H9 (cell line): ENCODE data around the gene SNAPC5. TPM values are rescaled to one million over a fixed set of nuclear protein-coding genes. Genes with fewer than 3 reads are reported as not detected.

Source experiments
- DNase-seq: peaks from one replicate; pipeline ENCODE4 v3.0.0-alpha.2; 2017
- H2AFZ ChIP-seq: one replicate; pipeline ENCODE4 v1.6.1; 2013; ENCODE audit warnings: mild to moderate bottlenecking, low read length, control low read depth, moderate library complexity
- H2AK5ac ChIP-seq: 2 replicates; pipeline ENCODE4 v1.6.1; 2013; ENCODE audit warnings: low read length, control low read depth, mixed read lengths; ENCODE audit not compliant: insufficient read length
- H2BK120ac ChIP-seq: one replicate; pipeline ENCODE4 v1.6.1; 2013; ENCODE audit warnings: low read depth, mild to moderate bottlenecking, low read length, control low read depth, inconsistent platforms; ENCODE audit not compliant: poor library complexity, severe bottlenecking
- H2BK12ac ChIP-seq: 2 replicates; pipeline ENCODE4 v1.6.1; 2013; ENCODE audit warnings: low read length, control low read depth, mixed read lengths, low read depth; ENCODE audit not compliant: insufficient read length
- H2BK15ac ChIP-seq: 2 replicates; pipeline ENCODE4 v1.6.1; 2013; ENCODE audit warnings: low read depth, low read length, control low read depth
- H2BK20ac ChIP-seq: one replicate; pipeline ENCODE4 v1.6.1; 2013; ENCODE audit warnings: low read depth, mild to moderate bottlenecking, low read length, control low read depth, inconsistent platforms; ENCODE audit not compliant: poor library complexity, severe bottlenecking
- H2BK5ac ChIP-seq: 2 replicates; pipeline ENCODE4 v1.6.1; 2013; ENCODE audit warnings: low read length, control low read depth, mixed read lengths; ENCODE audit not compliant: insufficient read length
- H3K14ac ChIP-seq: 2 replicates; pipeline ENCODE4 v1.6.1; 2013; ENCODE audit warnings: low read length, control low read depth; ENCODE audit not compliant: insufficient read depth
- H3K18ac ChIP-seq: 2 replicates; pipeline ENCODE4 v1.6.1; 2013; ENCODE audit warnings: low read depth, mild to moderate bottlenecking, mixed read lengths, low read length, control low read depth; ENCODE audit not compliant: insufficient read length
- H3K23ac ChIP-seq: 2 replicates; pipeline ENCODE4 v1.6.1; 2013; ENCODE audit warnings: low read length, control low read depth, mixed read lengths, low read depth; ENCODE audit not compliant: insufficient read length
- H3K23me2 ChIP-seq: 2 replicates; pipeline ENCODE4 v1.6.1; 2013; ENCODE audit warnings: low read depth, mild to moderate bottlenecking, mixed read lengths, low read length, control low read depth; ENCODE audit not compliant: insufficient read length, poor library complexity, severe bottlenecking
- H3K27ac ChIP-seq: 2 replicates; pipeline ENCODE4 v1.5.1; 2013; ENCODE audit warnings: low read length, control low read depth, mixed read lengths, low read depth; ENCODE audit not compliant: insufficient read length
- H3K27me3 ChIP-seq: 2 replicates; pipeline ENCODE4 v1.6.1; 2013; ENCODE audit warnings: low read length, control low read depth, inconsistent platforms; ENCODE audit not compliant: insufficient read depth
- H3K4ac ChIP-seq: 2 replicates; pipeline ENCODE4 v1.6.1; 2013; ENCODE audit warnings: low read depth, mild to moderate bottlenecking, control low read depth, inconsistent platforms, low read length, moderate library complexity
- H3K4me1 ChIP-seq: 2 replicates; pipeline ENCODE4 v1.6.1; 2013; ENCODE audit warnings: low read length, control low read depth, inconsistent platforms; ENCODE audit not compliant: insufficient read depth
- H3K4me2 ChIP-seq: 2 replicates; pipeline ENCODE4 v1.6.1; 2013; ENCODE audit warnings: low read length, control low read depth, mixed read lengths; ENCODE audit not compliant: insufficient read length, insufficient read depth
- H3K56ac ChIP-seq: 2 replicates; pipeline ENCODE4 v1.6.1; 2013; ENCODE audit warnings: low read depth, mild to moderate bottlenecking, mixed read lengths, low read length, control low read depth; ENCODE audit not compliant: insufficient read length
- H3K79me1 ChIP-seq: 2 replicates; pipeline ENCODE4 v1.6.1; 2013; ENCODE audit warnings: low read depth, mild to moderate bottlenecking, moderate library complexity, low read length, control low read depth, inconsistent platforms; ENCODE audit not compliant: insufficient read depth, poor library complexity, severe bottlenecking
- H3K79me2 ChIP-seq: 2 replicates; pipeline ENCODE4 v1.6.1; 2013; ENCODE audit warnings: low read length, control low read depth, inconsistent platforms; ENCODE audit not compliant: insufficient read depth
- H3K9ac ChIP-seq: 2 replicates; pipeline ENCODE4 v1.6.1; 2013; ENCODE audit warnings: low read length, control low read depth, mixed read lengths; ENCODE audit not compliant: insufficient read length; ENCODE audit errors: extremely low read depth
- H3K9me3 ChIP-seq: one replicate; pipeline ENCODE4 v1.6.1; 2013; ENCODE audit warnings: low read depth, low read length, inconsistent platforms; ENCODE audit not compliant: control insufficient read depth
- H3T11ph ChIP-seq: one replicate; pipeline ENCODE4 v1.6.1; 2013; ENCODE audit warnings: mild to moderate bottlenecking, low read length, control low read depth, inconsistent platforms
- H4K20me1 ChIP-seq: one replicate; pipeline ENCODE4 v1.6.1; 2013; ENCODE audit not compliant: control insufficient read depth, insufficient read length, insufficient read depth
- H4K5ac ChIP-seq: 2 replicates; pipeline ENCODE4 v1.6.1; 2013; ENCODE audit warnings: low read depth, mild to moderate bottlenecking, mixed read lengths, low read length, control low read depth; ENCODE audit not compliant: insufficient read length
- H4K8ac ChIP-seq: replicated peaks from 2 replicates; pipeline ENCODE4 v1.6.1; 2013; ENCODE audit warnings: low read length, control low read depth, mixed read lengths, low read depth; ENCODE audit not compliant: insufficient read length
- H4K91ac ChIP-seq: 2 replicates; pipeline ENCODE4 v1.6.1; 2013; ENCODE audit warnings: low read depth, mild to moderate bottlenecking, moderate library complexity, mixed read lengths, low read length, control low read depth; ENCODE audit not compliant: insufficient read length
- H3K27ac Mint-ChIP-seq, 3 experiments: 2 replicates in 2 of 3; 3 replicates in 1 of 3; pipeline ENCODE4 v1.8.0; 2020 to 2021; ENCODE audit warnings: mixed read lengths in 3 of 3, mild to moderate bottlenecking in 1 of 3, moderate library complexity in 1 of 3
- H3K27me3 Mint-ChIP-seq: 2 replicates; pipeline ENCODE4 v1.8.0; 2021; ENCODE audit warnings: low read depth, mild to moderate bottlenecking, moderate library complexity, mixed read lengths
- H3K36me3 Mint-ChIP-seq, 3 experiments: 2 replicates in 2 of 3; 3 replicates in 1 of 3; pipeline ENCODE4 v1.8.0; 2020 to 2021; ENCODE audit warnings: low read depth in 3 of 3, mixed read lengths in 3 of 3; ENCODE audit not compliant: insufficient read depth in 1 of 3
- H3K4me1 Mint-ChIP-seq, 2 experiments: 2 replicates each; pipeline ENCODE4 v1.8.0; 2020; ENCODE audit warnings: mixed read lengths in 2 of 2
- H3K4me3 Mint-ChIP-seq, 2 experiments: 2 replicates in 1 of 2; 3 replicates in 1 of 2; pipeline ENCODE4 v1.8.0; 2020 to 2021; ENCODE audit warnings: mild to moderate bottlenecking in 2 of 2, mixed read lengths in 2 of 2, moderate library complexity in 1 of 2
- H3K9me3 Mint-ChIP-seq, 2 experiments: 2 replicates in 1 of 2; 3 replicates in 1 of 2; pipeline ENCODE4 v1.8.0; 2020; ENCODE audit warnings: mild to moderate bottlenecking in 2 of 2, mixed read lengths in 2 of 2, moderate library complexity in 1 of 2
- whole genome bisulfite sequencing: extraction: QIAGEN DNeasy Blood & Tissue Kit; methylation state at CpG from one replicate; pipeline ENCODE4 v1.1.7; 2013; ENCODE audit warnings: missing lambda C conversion rate, low lambda C conversion rate, mixed read lengths; ENCODE audit not compliant: insufficient read length; ENCODE audit errors: extremely low coverage; 5-methylcytosine and 5-hydroxymethylcytosine counted together
- total RNA-seq: library from RNA; stranded (reverse); gene quantifications from 2 replicates; pipeline ENCODE4 v1.2.1, GENCODE V29; 2021
- TF ChIP-seq, protein P1 (sequence below): fragments of 200-600 bp; sonication (generic); conservative IDR thresholded peaks from 3 replicates; pipeline ENCODE4 v1.8.0; 2021; ENCODE audit warnings: antibody characterized with exemption, mild to moderate bottlenecking

The SNAPC5 gene
- total RNA-seq, 1 experiment from 2014 or later, result 28.9 TPM

GRCh38 chr15:66474963-66475362 is 22.6 kb downstream of the SNAPC5 start:
- Histone ChIP-seq H3K27me3 (no peaks in the 10 kb centered on the region), H3K18ac (no peak overlapping the region), H4K5ac (no peak overlapping the region), H3K4me1 (peaks cover 32% of the 10 kb centered on the region), H3K27ac (no peak overlapping the region), H2AFZ (no peak overlapping the region), H2BK120ac (no peak overlapping the region), H3K56ac (no peak overlapping the region), H3K9ac (no peak overlapping the region), H3T11ph (no peak overlapping the region), H4K91ac (no peak overlapping the region), H3K4ac (no peak overlapping the region), H2BK5ac (no peak overlapping the region), H3K9me3 (no peaks in the 10 kb centered on the region), H3K79me1 (no peaks in the 10 kb centered on the region), H3K23ac (no peak overlapping the region), H2AK5ac (no peak overlapping the region), H4K8ac (no peak overlapping the region), H3K14ac (no peak overlapping the region), H2BK15ac (no peak overlapping the region), H2BK12ac (no peak overlapping the region), H3K23me2 (no peaks in the 10 kb centered on the region), H2BK20ac (no peak overlapping the region), H4K20me1 (no peaks in the 10 kb centered on the region), H3K4me2 (no peak overlapping the region), H3K79me2 (no peaks in the 10 kb centered on the region)
- Mint-ChIP-seq H3K4me1 (peaks cover 71 to 75% of the 10 kb centered on the region in 2 experiments), H3K4me3 (no peak overlapping the region), H3K27me3 (no peaks in the 10 kb centered on the region), H3K36me3 (peaks cover 0 to 3% (median 0%) of the 10 kb centered on the region in 3 experiments; a peak in 4 of 7 replicates), H3K27ac (no peak overlapping the region), H3K9me3 (no peaks in the 10 kb centered on the region)
- DNase-seq, result no peak
- WGBS, result no CpG with 5 or more reads among the region's 3 CpGs
- TF ChIP-seq, protein P1, sequence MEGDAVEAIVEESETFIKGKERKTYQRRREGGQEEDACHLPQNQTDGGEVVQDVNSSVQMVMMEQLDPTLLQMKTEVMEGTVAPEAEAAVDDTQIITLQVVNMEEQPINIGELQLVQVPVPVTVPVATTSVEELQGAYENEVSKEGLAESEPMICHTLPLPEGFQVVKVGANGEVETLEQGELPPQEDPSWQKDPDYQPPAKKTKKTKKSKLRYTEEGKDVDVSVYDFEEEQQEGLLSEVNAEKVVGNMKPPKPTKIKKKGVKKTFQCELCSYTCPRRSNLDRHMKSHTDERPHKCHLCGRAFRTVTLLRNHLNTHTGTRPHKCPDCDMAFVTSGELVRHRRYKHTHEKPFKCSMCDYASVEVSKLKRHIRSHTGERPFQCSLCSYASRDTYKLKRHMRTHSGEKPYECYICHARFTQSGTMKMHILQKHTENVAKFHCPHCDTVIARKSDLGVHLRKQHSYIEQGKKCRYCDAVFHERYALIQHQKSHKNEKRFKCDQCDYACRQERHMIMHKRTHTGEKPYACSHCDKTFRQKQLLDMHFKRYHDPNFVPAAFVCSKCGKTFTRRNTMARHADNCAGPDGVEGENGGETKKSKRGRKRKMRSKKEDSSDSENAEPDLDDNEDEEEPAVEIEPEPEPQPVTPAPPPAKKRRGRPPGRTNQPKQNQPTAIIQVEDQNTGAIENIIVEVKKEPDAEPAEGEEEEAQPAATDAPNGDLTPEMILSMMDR, result no peak
